ENCODE data around the gene MFNG.

GRCh38 chr22:37522482-37522881, 36.3 kb upstream of the MFNG start:
- TF ChIP-seq EP300 (IDR thresholded peaks at IDR 0.05) (no peak), CTCF (IDR thresholded peaks at IDR 0.05) (no peak), POLR2A (IDR thresholded peaks at IDR 0.05) (no peak)
